H9 (cell line): Measurements from ENCODE around the gene RNF40. TPM values are rescaled to one million over a fixed set of nuclear protein-coding genes. Genes with fewer than 3 reads are reported as not detected.

ENCODE experiments used
- DNase-seq: peaks from one replicate; pipeline ENCODE4 v3.0.0-alpha.2; 2017
- H2AFZ ChIP-seq: one replicate; pipeline ENCODE4 v1.6.1; 2013; ENCODE audit warnings: mild to moderate bottlenecking, low read length, control low read depth, moderate library complexity
- H2AK5ac ChIP-seq: 2 replicates; pipeline ENCODE4 v1.6.1; 2013; ENCODE audit warnings: low read length, control low read depth, mixed read lengths; ENCODE audit not compliant: insufficient read length
- H2BK120ac ChIP-seq: one replicate; pipeline ENCODE4 v1.6.1; 2013; ENCODE audit warnings: low read depth, mild to moderate bottlenecking, low read length, control low read depth, inconsistent platforms; ENCODE audit not compliant: poor library complexity, severe bottlenecking
- H2BK12ac ChIP-seq: 2 replicates; pipeline ENCODE4 v1.6.1; 2013; ENCODE audit warnings: low read length, control low read depth, mixed read lengths, low read depth; ENCODE audit not compliant: insufficient read length
- H2BK15ac ChIP-seq: 2 replicates; pipeline ENCODE4 v1.6.1; 2013; ENCODE audit warnings: low read depth, low read length, control low read depth
- H2BK20ac ChIP-seq: one replicate; pipeline ENCODE4 v1.6.1; 2013; ENCODE audit warnings: low read depth, mild to moderate bottlenecking, low read length, control low read depth, inconsistent platforms; ENCODE audit not compliant: poor library complexity, severe bottlenecking
- H2BK5ac ChIP-seq: 2 replicates; pipeline ENCODE4 v1.6.1; 2013; ENCODE audit warnings: low read length, control low read depth, mixed read lengths; ENCODE audit not compliant: insufficient read length
- H3K14ac ChIP-seq: 2 replicates; pipeline ENCODE4 v1.6.1; 2013; ENCODE audit warnings: low read length, control low read depth; ENCODE audit not compliant: insufficient read depth
- H3K18ac ChIP-seq: 2 replicates; pipeline ENCODE4 v1.6.1; 2013; ENCODE audit warnings: low read depth, mild to moderate bottlenecking, mixed read lengths, low read length, control low read depth; ENCODE audit not compliant: insufficient read length
- H3K23ac ChIP-seq: 2 replicates; pipeline ENCODE4 v1.6.1; 2013; ENCODE audit warnings: low read length, control low read depth, mixed read lengths, low read depth; ENCODE audit not compliant: insufficient read length
- H3K23me2 ChIP-seq: 2 replicates; pipeline ENCODE4 v1.6.1; 2013; ENCODE audit warnings: low read depth, mild to moderate bottlenecking, mixed read lengths, low read length, control low read depth; ENCODE audit not compliant: insufficient read length, poor library complexity, severe bottlenecking
- H3K27ac ChIP-seq: 2 replicates; pipeline ENCODE4 v1.5.1; 2013; ENCODE audit warnings: low read length, control low read depth, mixed read lengths, low read depth; ENCODE audit not compliant: insufficient read length
- H3K27me3 ChIP-seq: 2 replicates; pipeline ENCODE4 v1.6.1; 2013; ENCODE audit warnings: low read length, control low read depth, inconsistent platforms; ENCODE audit not compliant: insufficient read depth
- H3K4ac ChIP-seq: 2 replicates; pipeline ENCODE4 v1.6.1; 2013; ENCODE audit warnings: low read depth, mild to moderate bottlenecking, control low read depth, inconsistent platforms, low read length, moderate library complexity
- H3K4me1 ChIP-seq: 2 replicates; pipeline ENCODE4 v1.6.1; 2013; ENCODE audit warnings: low read length, control low read depth, inconsistent platforms; ENCODE audit not compliant: insufficient read depth
- H3K4me2 ChIP-seq: 2 replicates; pipeline ENCODE4 v1.6.1; 2013; ENCODE audit warnings: low read length, control low read depth, mixed read lengths; ENCODE audit not compliant: insufficient read length, insufficient read depth
- H3K56ac ChIP-seq: 2 replicates; pipeline ENCODE4 v1.6.1; 2013; ENCODE audit warnings: low read depth, mild to moderate bottlenecking, mixed read lengths, low read length, control low read depth; ENCODE audit not compliant: insufficient read length
- H3K79me1 ChIP-seq: 2 replicates; pipeline ENCODE4 v1.6.1; 2013; ENCODE audit warnings: low read depth, mild to moderate bottlenecking, moderate library complexity, low read length, control low read depth, inconsistent platforms; ENCODE audit not compliant: insufficient read depth, poor library complexity, severe bottlenecking
- H3K79me2 ChIP-seq: 2 replicates; pipeline ENCODE4 v1.6.1; 2013; ENCODE audit warnings: low read length, control low read depth, inconsistent platforms; ENCODE audit not compliant: insufficient read depth
- H3K9ac ChIP-seq: 2 replicates; pipeline ENCODE4 v1.6.1; 2013; ENCODE audit warnings: low read length, control low read depth, mixed read lengths; ENCODE audit not compliant: insufficient read length; ENCODE audit errors: extremely low read depth
- H3K9me3 ChIP-seq: one replicate; pipeline ENCODE4 v1.6.1; 2013; ENCODE audit warnings: low read depth, low read length, inconsistent platforms; ENCODE audit not compliant: control insufficient read depth
- H3T11ph ChIP-seq: one replicate; pipeline ENCODE4 v1.6.1; 2013; ENCODE audit warnings: mild to moderate bottlenecking, low read length, control low read depth, inconsistent platforms
- H4K20me1 ChIP-seq: one replicate; pipeline ENCODE4 v1.6.1; 2013; ENCODE audit not compliant: control insufficient read depth, insufficient read length, insufficient read depth
- H4K5ac ChIP-seq: 2 replicates; pipeline ENCODE4 v1.6.1; 2013; ENCODE audit warnings: low read depth, mild to moderate bottlenecking, mixed read lengths, low read length, control low read depth; ENCODE audit not compliant: insufficient read length
- H4K8ac ChIP-seq: replicated peaks from 2 replicates; pipeline ENCODE4 v1.6.1; 2013; ENCODE audit warnings: low read length, control low read depth, mixed read lengths, low read depth; ENCODE audit not compliant: insufficient read length
- H4K91ac ChIP-seq: 2 replicates; pipeline ENCODE4 v1.6.1; 2013; ENCODE audit warnings: low read depth, mild to moderate bottlenecking, moderate library complexity, mixed read lengths, low read length, control low read depth; ENCODE audit not compliant: insufficient read length
- H3K27ac Mint-ChIP-seq, 3 experiments: 2 replicates in 2 of 3; 3 replicates in 1 of 3; pipeline ENCODE4 v1.8.0; 2020 to 2021; ENCODE audit warnings: mixed read lengths in 3 of 3, mild to moderate bottlenecking in 1 of 3, moderate library complexity in 1 of 3
- H3K27me3 Mint-ChIP-seq: 2 replicates; pipeline ENCODE4 v1.8.0; 2021; ENCODE audit warnings: low read depth, mild to moderate bottlenecking, moderate library complexity, mixed read lengths
- H3K36me3 Mint-ChIP-seq, 3 experiments: 2 replicates in 2 of 3; 3 replicates in 1 of 3; pipeline ENCODE4 v1.8.0; 2020 to 2021; ENCODE audit warnings: low read depth in 3 of 3, mixed read lengths in 3 of 3; ENCODE audit not compliant: insufficient read depth in 1 of 3
- H3K4me1 Mint-ChIP-seq, 2 experiments: 2 replicates each; pipeline ENCODE4 v1.8.0; 2020; ENCODE audit warnings: mixed read lengths in 2 of 2
- H3K4me3 Mint-ChIP-seq, 2 experiments: 2 replicates in 1 of 2; 3 replicates in 1 of 2; pipeline ENCODE4 v1.8.0; 2020 to 2021; ENCODE audit warnings: mild to moderate bottlenecking in 2 of 2, mixed read lengths in 2 of 2, moderate library complexity in 1 of 2
- H3K9me3 Mint-ChIP-seq, 2 experiments: 2 replicates in 1 of 2; 3 replicates in 1 of 2; pipeline ENCODE4 v1.8.0; 2020; ENCODE audit warnings: mild to moderate bottlenecking in 2 of 2, mixed read lengths in 2 of 2, moderate library complexity in 1 of 2
- CTCF ChIP-seq: fragments of 200-600 bp; sonication (generic); conservative IDR thresholded peaks from 3 replicates; pipeline ENCODE4 v1.8.0; 2021; ENCODE audit warnings: antibody characterized with exemption, mild to moderate bottlenecking
- whole genome bisulfite sequencing: extraction: QIAGEN DNeasy Blood & Tissue Kit; methylation state at CpG from one replicate; pipeline ENCODE4 v1.1.7; 2013; ENCODE audit warnings: missing lambda C conversion rate, low lambda C conversion rate, mixed read lengths; ENCODE audit not compliant: insufficient read length; ENCODE audit errors: extremely low coverage; 5-methylcytosine and 5-hydroxymethylcytosine counted together
- total RNA-seq: library from RNA; stranded (reverse); gene quantifications from 2 replicates; pipeline ENCODE4 v1.2.1, GENCODE V29; 2021

RNF40 gene
- total RNA-seq, 1 experiment from 2014 or later: 103 TPM

- H2AFZ ChIP-seq: no peak overlapping the region
- no peak overlapping the region for H3K27ac Mint-ChIP-seq
- TF ChIP-seq CTCF: no peak
Measured at GRCh38 chr16:30758988-30759491, 3.1 kb upstream of the RNF40 start.

More at GRCh38 chr16:30758988-30759491, 3.1 kb upstream of the RNF40 start:
- Histone ChIP-seq H2BK120ac (no peak overlapping the region), H2BK5ac (no peak overlapping the region), H2BK12ac (no peak overlapping the region), H3K56ac (no peak overlapping the region), H3K79me1 (peaks cover 6% of the 10 kb centered on the region), H3K9ac (no peak overlapping the region), H3K9me3 (no peaks in the 10 kb centered on the region), H2BK20ac (no peak overlapping the region), H3K23ac (no peak overlapping the region), H3K27me3 (no peaks in the 10 kb centered on the region), H3K18ac (no peak overlapping the region), H2BK15ac (no peak overlapping the region), H3K4me1 (no peaks in the 10 kb centered on the region), H4K8ac (no peak overlapping the region), H4K20me1 (no peaks in the 10 kb centered on the region), H3K4ac (no peak overlapping the region), H3T11ph (no peak overlapping the region), H2AK5ac (no peak overlapping the region), H3K27ac (no peak overlapping the region), H4K5ac (no peak overlapping the region), H3K23me2 (peaks cover 20% of the 10 kb centered on the region), H4K91ac (no peak overlapping the region), H3K4me2 (no peak overlapping the region), H3K79me2 (no peaks in the 10 kb centered on the region), H3K14ac (no peak overlapping the region)
- WGBS: no CpG with 5 or more reads among the region's 10 CpGs
- H3K9me3 Mint-ChIP-seq: no peaks in the 10 kb centered on the region
- H3K36me3 Mint-ChIP-seq: peaks cover 12 to 56% (median 40%) of the 10 kb centered on the region in 3 experiments
- no peak for DNase-seq
- no peak overlapping the region; a peak in 1 of 5 replicates for H3K4me3 Mint-ChIP-seq
- H3K4me1 Mint-ChIP-seq: peaks cover 17 to 18% of the 10 kb centered on the region in 2 experiments
- H3K27me3 Mint-ChIP-seq: no peaks in the 10 kb centered on the region
